Neural crest cell (in vitro differentiated cells): ENCODE data around the gene FAM217B. TPM values are rescaled to one million over a fixed set of nuclear protein-coding genes. Genes with fewer than 3 reads are reported as not detected.

ENCODE experiments used
- DNase-seq: peaks from one replicate; pipeline ENCODE4 v3.0.0; 2021; ENCODE audit warnings: low read depth, mixed read lengths, low spot score
- H3K27ac Mint-ChIP-seq: one replicate; pipeline ENCODE4 v1.8.0; 2021; ENCODE audit warnings: mild to moderate bottlenecking, mixed read lengths; ENCODE audit not compliant: unreplicated experiment
- H3K27me3 Mint-ChIP-seq: 2 replicates; pipeline ENCODE4 v1.8.0; 2021; ENCODE audit warnings: low read depth, mild to moderate bottlenecking, mixed read lengths
- H3K36me3 Mint-ChIP-seq: 2 replicates; pipeline ENCODE4 v1.8.0; 2021; ENCODE audit warnings: low read depth, mild to moderate bottlenecking, mixed read lengths
- H3K4me1 Mint-ChIP-seq: 2 replicates; pipeline ENCODE4 v1.8.0; 2021; ENCODE audit warnings: mixed read lengths
- H3K4me3 Mint-ChIP-seq: one replicate; pipeline ENCODE4 v1.8.0; 2021; ENCODE audit warnings: mild to moderate bottlenecking, mixed read lengths
- H3K9me3 Mint-ChIP-seq: 2 replicates; pipeline ENCODE4 v1.8.0; 2021; ENCODE audit warnings: mixed read lengths
- total RNA-seq: library from RNA; stranded (reverse); gene quantifications from 2 replicates; pipeline ENCODE4 v1.2.1, GENCODE V29; 2021
- TF ChIP-seq, protein P1 (sequence below): fragments of 200-600 bp; sonication (generic); conservative IDR thresholded peaks from 2 replicates; pipeline ENCODE4 v1.5.0; 2021; ENCODE audit warnings: antibody characterized with exemption, mild to moderate bottlenecking

Gene FAM217B
- total RNA-seq, 1 donor from 2014 or later = 47.9 TPM

GRCh38 chr20:59935457-59936185, 4.6 kb upstream of the FAM217B start:
- no peaks in the 10 kb centered on the region for H3K36me3 Mint-ChIP-seq
- TF ChIP-seq, protein P1, sequence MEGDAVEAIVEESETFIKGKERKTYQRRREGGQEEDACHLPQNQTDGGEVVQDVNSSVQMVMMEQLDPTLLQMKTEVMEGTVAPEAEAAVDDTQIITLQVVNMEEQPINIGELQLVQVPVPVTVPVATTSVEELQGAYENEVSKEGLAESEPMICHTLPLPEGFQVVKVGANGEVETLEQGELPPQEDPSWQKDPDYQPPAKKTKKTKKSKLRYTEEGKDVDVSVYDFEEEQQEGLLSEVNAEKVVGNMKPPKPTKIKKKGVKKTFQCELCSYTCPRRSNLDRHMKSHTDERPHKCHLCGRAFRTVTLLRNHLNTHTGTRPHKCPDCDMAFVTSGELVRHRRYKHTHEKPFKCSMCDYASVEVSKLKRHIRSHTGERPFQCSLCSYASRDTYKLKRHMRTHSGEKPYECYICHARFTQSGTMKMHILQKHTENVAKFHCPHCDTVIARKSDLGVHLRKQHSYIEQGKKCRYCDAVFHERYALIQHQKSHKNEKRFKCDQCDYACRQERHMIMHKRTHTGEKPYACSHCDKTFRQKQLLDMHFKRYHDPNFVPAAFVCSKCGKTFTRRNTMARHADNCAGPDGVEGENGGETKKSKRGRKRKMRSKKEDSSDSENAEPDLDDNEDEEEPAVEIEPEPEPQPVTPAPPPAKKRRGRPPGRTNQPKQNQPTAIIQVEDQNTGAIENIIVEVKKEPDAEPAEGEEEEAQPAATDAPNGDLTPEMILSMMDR = no peak
- peaks cover 4% of the 10 kb centered on the region for H3K27me3 Mint-ChIP-seq
- H3K4me1 Mint-ChIP-seq = peaks cover 42% of the 10 kb centered on the region
- DNase-seq = no peak
- no peak overlapping the region for H3K27ac Mint-ChIP-seq
- peak overlapping the region; percentile 64 for H3K4me3 Mint-ChIP-seq
- H3K9me3 Mint-ChIP-seq = no peaks in the 10 kb centered on the region

DNA sequence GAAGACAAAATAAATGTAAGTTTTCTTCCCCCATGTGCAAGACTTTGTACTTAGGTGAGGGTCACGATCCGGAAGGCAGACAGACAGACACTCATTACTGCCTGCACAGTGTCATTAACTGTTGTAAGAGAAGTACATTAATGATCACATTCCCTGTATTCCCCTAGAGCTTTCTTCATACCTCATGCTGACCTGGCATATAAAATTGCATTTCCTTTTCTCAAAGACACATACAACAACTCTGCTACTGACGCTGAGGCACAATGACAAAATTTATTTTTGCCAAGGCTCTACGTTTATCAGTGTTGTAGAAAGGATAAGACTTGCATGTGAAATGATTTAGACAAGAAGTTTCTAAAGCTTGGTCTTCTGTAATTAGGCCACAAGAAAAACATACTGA, 3.8 kb upstream of the FAM217B start:
- no peaks in the 10 kb centered on the region for H3K9me3 Mint-ChIP-seq
- peak overlapping the region; percentile 64 for H3K4me3 Mint-ChIP-seq
- H3K27ac Mint-ChIP-seq = no peak overlapping the region
- TF ChIP-seq, protein P1 = no peak
- peaks cover 45% of the 10 kb centered on the region for H3K4me1 Mint-ChIP-seq
- peaks cover 4% of the 10 kb centered on the region for H3K27me3 Mint-ChIP-seq
- no peaks in the 10 kb centered on the region for H3K36me3 Mint-ChIP-seq
- DNase-seq = no peak

GRCh38 chr20:59937150-59937549, 3.0 kb upstream of the FAM217B start:
- Mint-ChIP-seq H3K4me3 (peak overlapping the region; percentile 64), H3K27ac (no peak overlapping the region), H3K36me3 (no peaks in the 10 kb centered on the region), H3K9me3 (no peaks in the 10 kb centered on the region), H3K27me3 (peaks cover 4% of the 10 kb centered on the region), H3K4me1 (peaks cover 45% of the 10 kb centered on the region)
- DNase-seq = no peak
- TF ChIP-seq, protein P1 = no peak

DNA sequence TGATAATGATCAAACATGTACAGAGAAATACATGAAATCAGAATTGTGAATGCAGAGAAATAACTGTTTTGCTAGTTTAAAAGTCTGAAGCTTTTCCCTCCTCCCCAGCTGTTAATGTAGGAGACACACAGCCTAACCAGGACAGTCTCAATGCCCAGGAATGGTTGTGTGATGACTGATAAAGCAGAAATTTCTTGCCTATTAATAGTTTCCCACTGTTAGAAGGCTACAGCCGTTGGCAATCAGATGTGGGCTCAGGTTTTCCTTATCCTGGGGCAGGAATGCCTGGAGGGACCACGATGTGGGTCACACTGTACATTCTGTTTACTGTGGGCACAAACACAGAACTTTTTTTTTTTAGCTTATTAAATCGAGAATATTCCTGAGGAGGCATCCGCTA, 2.0 kb upstream of the FAM217B start:
- DNase-seq = no peak
- peaks cover 47% of the 10 kb centered on the region for H3K4me1 Mint-ChIP-seq
- H3K27ac Mint-ChIP-seq = no peak overlapping the region
- TF ChIP-seq, protein P1 = no peak
- no peaks in the 10 kb centered on the region for H3K36me3 Mint-ChIP-seq
- H3K9me3 Mint-ChIP-seq = no peaks in the 10 kb centered on the region
- H3K27me3 Mint-ChIP-seq = peaks cover 4% of the 10 kb centered on the region
- H3K4me3 Mint-ChIP-seq = peak overlapping the region; percentile 84

GRCh38 chr20:59938696-59939051, 1.5 kb upstream of the FAM217B start:
- no peaks in the 10 kb centered on the region for H3K36me3 Mint-ChIP-seq
- peak overlapping the region; percentile 13 for H3K27ac Mint-ChIP-seq
- H3K4me1 Mint-ChIP-seq = peaks cover 47% of the 10 kb centered on the region
- peak overlapping the region; percentile 84 for H3K4me3 Mint-ChIP-seq
- peaks cover 4% of the 10 kb centered on the region for H3K27me3 Mint-ChIP-seq
- no peaks in the 10 kb centered on the region for H3K9me3 Mint-ChIP-seq
- TF ChIP-seq, protein P1 = no peak
- DNase-seq = no peak
